HL-60/S4 treated with phorbol 12-myristate 13-acetate at 8.2 ng/mL for 4 days and 3 days (cell line): ENCODE results near the gene UAP1.

Source experiments
- in situ Hi-C: fragments of 300-500 bp; cut with MboI; formaldehyde crosslinking; loops from 2 replicates; pipeline ENCODE4 v1.15.0; 2022; ENCODE audit warnings: low sequenced_read_pairs

Gene UAP1

DNA sequence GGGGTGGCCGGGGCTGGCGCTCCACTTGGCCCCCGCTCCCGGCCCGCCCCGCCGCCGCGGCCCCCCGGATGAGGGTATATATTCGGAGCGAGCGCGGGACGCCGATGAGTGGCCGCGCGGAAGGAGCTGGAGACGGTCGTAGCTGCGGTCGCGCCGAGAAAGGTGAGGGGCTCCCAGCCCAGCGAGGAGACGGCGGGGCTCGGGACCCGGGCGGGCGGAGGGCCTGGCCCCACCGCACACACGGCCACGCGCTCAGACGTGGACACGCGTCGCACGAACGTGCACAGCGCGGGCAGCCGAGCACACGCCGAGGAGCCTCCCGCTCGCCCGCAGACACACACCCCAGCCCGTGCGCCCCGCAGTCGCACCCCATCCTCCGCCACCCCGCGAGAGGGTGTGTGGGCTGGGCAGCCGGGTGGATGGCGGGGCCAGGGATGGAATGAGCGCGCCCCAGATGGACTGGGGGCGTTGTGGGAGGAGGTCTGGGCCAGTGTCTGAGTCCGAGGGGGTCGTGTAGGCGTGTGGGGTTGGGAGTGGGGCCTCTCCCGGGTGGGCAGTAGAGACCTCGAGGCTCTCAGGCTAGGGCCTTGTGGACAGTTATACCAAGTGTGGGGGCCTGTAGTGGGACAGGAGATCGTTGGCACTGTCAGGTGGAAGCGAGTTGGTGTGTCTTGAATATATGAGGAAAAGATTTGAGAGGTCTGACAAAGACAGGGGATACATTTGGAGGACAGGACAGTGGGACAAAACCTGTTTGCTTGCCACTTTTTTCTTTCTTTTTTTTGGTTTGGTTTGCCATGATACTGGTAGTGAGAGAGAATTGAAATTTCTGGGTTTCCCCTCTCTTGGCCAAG lies at the start of gene UAP1:
TSS of gene UAP1 (plus strand) at position 107 of the 854 bp plus-strand sequence. CDS start 4,347 bp downstream, outside the sequence.
- in situ Hi-C loops = no loop called here

DNA sequence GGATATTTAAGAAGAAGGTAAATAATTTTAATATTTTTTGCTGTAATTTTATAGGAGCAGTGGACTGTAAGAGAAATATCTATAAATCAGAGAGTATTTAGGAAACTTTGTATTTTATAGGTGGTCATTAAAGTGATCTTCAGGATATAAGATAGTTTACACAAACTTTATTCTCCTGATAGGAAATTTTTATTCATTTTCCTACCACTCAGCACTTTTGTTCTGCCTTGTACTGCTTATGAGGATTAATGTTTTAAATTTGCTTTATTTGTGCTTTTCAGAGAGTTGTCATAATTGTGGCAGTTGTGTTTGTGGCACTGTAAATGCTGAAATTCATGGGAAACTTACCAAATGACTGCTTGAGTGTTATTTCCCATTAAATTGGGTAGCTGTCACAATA lies 34.2 kb upstream of the UAP1 start:
- in situ Hi-C loops = no loop called here

DNA sequence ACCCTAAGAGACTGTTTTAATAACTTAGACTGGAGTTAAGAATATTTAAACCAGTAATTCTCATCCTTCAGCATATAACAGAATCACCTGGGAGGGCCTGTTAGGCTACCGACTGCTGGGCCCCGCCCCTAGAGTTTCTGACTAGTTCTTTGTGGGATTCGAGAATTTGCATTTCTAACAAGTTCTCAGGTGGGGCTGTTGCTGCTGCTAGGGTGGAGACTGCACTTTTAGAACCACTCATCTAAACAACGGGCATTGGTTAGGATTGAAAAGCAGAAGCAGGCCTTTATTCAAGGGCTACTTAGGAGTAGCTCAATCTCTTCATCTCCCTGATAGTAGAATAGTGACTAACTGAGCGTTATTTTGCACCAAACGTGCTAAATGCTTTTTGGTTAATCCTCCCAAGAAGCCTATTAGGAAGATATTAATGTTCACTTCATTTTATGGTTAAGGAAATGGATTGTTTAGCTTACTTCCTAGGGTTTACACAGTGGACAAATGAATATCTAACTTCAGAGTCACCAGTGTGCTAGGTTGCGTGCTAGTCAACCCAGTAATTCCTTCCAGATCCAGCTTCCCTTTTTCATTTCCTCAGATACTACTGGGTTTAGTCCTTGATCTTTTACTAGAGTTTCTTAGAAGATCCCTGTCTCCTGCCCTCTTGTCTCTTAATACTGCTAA lies 31.1 kb upstream of the UAP1 start:
- in situ Hi-C loops = no loop called here

DNA sequence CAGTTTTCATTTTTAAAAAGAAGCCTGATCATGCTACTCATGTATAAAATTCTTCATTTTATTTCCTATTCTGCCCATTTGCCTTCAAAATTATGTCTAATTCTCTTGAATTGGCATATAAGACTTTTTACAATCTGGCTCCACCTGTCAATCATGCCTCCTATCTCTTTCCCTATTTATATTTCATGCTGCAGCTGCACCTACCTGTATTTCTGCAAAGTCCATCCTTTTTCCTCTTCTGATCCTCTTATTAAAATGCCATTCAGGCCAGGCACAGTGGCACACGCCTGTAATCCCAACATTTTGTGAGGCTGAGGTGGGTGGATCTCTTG lies 30.6 kb upstream of the UAP1 start:
- in situ Hi-C loops = no loop called here

DNA sequence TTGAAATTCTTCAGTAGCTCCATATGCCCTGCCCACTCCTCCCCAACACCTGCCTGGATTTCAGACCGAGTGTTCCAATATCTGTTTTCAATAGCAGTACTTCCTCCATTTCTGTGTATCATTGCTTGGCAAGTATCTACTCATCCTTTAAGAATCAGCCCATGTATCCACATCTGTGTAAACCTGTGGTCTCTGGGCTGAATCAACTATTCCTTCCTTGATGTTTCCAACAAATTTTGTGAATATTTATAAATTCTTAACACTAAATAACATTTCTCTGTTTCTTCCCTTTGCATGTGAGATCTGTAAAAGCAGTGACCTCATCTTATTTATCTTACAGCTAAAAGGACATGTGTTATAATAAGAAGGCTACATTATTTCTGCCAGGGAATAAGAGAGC lies 26.0 kb upstream of the UAP1 start:
- in situ Hi-C loops = no loop called here

DNA sequence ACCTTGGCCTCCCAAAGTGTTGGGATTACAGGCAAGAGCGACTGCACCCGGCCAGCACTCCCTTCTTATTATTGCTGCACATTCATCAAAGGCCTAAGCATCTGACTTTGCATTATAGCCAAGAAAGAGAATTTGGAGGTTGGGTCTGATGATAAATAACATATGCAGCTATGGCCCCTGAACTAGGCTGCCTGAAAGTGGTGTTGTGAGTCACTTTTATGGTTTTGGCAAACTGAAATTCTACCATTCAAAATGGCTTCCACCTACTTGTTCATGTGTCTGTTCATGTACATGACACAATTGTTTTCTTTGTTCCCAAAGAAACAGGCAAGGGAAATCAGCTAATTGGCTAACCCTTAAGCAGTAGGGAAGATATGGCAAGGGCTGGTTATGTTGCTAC lies 25.0 kb upstream of the UAP1 start:
- in situ Hi-C loops = no loop called here

DNA sequence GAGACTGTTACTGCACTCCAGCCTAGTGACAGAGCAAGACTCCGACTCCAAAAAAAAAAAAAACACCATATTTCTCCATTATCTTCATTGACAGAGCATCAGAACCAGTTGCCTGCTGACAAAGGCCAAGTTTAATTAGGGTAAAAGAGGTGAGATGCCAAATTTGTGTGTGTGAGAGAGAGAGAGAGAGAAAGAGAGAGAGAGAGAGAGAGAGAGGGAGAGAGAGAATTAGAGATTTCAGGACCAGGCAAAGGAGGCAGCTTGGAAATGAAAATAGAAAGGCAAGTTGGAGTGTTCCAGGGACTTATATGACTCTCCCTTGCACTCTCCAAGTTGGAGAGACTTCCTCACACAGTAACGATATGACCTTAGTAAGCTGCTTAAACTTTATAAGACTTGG lies 24.3 kb upstream of the UAP1 start:
- in situ Hi-C loops = no loop called here

DNA sequence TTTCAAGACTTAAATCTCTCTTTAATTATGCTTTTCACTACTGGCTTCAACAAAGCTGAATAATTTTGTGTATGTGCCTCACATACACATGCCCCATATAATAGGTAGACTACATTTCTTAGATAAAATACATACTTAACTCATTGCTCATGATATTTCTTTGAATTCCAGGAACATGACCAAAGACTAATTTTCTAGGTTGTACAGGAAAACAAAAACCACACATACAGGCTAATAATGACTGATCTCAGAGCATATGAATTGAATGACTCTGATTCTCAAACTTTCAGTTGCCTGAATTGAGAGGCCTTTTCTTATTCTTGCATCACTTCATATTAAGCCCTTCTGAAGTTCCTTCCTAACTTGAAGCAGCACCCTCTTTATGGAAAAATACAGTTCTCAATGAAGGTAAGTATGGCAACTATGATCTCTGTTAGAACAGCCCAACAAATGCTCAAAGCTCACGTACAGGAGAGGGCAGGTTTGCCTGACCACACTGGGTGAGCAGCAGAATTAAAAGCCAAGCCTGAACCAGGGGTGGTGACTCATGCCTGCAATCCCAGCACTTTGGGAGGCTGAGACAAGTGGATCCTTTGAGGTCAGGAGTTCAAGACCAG lies 22.6 kb upstream of the UAP1 start:
- in situ Hi-C loops = no loop called here

DNA sequence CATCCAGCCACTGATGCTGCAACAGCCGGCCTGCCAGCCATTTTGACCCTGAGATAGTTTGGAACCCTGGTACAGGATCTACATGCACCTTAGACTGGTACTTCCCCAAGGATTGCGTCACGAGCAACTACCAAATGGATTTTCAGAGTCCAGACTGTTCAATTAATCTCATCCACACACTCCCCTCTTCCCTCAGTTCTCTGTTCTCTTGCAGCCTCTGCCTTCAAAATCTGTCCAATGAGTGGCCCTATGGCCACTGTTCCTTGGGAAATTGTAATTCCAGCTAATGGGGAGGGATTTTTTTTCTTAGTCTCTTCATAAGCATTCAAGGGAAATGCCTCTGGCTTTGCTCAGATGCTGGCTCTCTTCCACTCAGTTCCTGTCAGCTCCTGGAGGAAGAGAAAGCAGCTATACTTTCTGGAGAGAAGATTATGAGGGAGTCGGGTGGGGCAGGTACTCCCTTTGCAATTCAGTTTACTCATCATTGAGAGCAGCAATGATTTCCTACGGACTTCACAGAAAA lies 19.8 kb upstream of the UAP1 start:
- in situ Hi-C loops = no loop called here

DNA sequence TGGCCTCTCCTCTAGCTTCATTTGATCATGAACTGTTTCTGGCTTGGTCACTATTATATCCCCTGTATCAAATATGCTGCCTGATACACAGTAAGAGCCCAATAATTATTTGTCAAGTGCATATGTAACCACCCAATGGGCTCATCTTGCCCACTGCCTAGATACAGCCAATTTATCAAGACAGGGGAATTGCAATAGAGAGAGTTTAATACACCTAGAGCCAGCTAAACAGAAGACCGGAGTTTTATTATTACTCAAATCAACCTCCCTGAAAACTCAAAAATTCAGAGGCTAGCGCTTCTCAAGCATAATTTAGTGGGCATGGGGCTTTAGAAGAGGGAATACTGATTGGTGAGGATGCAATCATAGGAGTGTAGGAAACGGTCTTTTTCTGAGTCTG lies 18.3 kb upstream of the UAP1 start:
- in situ Hi-C loops = no loop called here

DNA sequence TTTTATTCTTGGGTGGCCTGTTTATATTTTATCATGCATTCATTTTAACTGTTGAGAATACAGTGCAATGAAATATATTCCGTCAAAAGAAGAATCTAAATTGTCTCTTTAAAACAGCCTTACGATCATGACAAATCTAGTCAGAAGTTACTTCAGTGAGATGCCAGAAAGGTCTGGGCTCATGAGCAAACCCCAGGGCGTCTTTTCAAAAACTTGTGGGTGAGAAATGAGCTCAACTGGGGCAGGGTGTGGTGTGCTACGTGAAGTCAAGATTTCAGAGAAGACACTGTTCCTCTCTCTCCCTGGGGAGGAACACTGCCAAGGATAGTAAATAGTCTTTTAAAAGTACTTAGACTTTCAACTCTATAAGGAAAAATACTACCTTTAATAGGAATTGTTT lies 13.4 kb upstream of the UAP1 start:
- in situ Hi-C loops = no loop called here

DNA sequence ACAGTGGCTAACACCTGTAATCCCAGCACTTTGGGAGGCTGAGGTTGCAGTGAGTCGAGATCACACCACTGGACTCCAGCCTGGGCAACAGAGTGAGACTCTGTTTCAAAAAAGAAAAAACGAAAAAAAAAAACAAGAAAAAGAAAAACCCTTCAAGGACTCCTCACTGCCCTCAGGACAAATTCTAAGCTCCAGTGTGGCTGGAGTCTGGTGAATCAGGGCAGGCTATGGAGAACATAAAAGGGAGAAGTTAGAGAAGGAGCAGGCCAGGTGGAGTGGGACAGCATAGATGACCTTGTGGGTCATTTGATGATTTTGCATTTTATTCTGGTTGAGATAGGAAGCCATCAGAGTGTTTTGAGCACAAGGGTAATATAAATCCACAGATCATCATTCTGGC lies 12.5 kb upstream of the UAP1 start:
- in situ Hi-C loops = no loop called here

DNA sequence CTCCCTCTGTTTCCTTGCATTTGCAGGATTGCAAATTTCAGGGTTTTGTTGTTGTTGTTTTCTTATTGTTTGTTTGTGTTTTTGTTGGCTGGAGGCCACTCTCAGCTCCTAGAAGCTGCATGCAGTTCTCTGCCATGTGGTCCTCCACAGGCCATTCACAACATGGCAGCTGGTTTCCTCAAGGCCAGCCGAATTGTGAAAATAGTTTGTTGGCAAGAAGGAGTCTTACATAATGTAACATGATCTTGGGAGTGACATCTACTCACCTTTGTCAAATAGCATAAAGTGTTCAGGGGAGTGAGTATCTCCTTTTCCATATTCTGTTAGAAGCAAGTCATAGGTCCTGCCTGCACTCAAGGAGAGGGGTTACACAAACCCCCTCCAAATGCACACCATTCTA lies 10.6 kb upstream of the UAP1 start:
- in situ Hi-C loops = no loop called here

DNA sequence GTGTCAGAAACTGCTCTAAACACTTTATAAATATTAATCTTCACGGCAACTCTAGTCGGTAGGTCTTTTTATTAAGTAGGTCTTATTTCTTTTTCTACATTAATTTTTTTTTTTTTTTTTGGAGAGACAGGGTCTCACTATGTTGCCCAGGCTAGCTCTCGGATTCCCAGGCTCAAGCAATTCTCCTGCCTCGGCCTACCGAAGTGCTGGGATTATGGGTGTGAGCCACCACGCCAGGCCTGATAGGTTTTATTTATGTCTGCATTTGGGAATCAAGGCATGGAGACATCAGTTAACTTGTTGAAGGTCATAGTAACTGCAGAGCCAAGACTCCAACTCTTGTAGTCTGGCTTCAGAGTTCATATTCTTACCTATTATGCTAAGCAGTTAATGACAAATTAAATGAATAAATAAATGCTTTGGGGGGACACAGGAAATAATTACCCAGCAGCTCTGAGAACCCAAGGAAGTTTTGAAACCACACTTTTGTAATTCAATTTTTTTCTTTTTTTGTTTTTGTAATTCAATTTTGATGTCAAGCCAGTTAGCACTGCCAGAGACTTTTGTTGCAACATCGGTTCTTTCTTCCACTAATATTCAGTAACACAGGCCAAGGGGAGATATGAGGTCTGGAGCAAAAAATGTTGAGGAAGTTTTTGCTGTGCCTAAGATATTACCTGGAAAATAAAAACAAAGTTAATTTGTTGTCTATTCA lies 9.4 kb upstream of the UAP1 start:
- in situ Hi-C loops = no loop called here

DNA sequence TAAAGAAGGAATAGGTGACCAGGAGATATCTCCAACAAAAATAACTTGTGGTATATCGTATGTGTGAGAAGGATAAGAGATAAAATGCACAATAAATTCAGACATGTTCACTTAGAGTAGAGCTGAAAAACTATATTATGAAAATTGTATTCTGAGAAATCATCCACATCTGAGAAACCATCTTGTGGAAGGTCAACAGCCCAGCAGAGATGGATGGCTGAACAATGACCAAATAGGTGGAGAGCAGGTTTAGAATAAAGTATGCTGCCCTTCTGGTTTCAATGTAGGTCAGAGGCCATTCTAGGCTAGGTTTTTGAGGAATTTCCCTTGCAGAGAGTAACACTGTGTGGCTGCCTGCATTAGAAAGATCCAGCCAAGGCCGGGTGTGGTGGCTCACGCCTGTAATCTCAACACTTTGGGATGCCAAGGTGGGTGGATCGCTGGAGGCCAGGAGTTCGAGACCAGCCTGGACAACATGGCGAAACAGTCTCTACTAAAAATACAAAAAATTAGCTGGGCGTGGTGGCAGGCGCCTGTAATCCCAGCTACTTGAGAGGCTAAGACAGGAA lies 8.8 kb upstream of the UAP1 start:
- in situ Hi-C loops = no loop called here

DNA sequence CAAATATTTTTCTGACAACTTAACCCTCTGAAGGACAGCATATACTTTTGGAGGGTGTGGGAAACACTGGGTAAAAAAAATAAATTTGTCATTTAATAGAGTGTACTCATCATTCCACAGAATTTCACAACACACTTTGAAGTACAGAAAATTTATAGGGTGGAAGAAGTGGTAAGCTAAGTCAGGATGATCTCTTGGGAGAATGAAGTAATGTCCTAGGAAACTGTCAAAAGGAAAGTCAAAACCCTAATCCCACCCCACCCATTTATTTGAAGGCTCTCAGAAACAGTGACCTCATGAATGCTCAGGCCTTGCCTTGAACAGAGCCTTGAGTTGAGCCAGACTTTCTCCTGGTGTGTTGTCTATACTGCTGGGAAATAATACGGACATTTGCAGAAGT lies 7.3 kb upstream of the UAP1 start:
- in situ Hi-C loops = no loop called here

DNA sequence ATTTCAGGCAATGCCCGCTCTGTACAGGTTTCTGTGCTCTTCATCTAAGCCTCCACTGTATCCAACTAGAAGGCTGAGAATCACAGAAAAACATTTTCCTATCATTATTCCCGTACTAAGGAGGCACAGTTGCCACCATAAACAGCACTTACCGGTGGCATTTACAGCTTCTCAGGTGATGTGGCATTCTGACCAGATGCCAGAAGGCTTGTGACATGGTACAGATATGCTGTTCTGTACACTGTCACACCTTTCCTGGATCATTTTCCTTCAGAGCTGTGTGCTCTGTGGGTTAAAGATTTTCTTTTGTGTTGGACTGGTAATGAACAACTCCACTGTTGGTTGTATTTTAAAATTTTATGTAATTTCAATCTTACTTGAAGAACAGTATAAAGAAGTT lies 4.0 kb upstream of the UAP1 start:
- in situ Hi-C loops = no loop called here

DNA sequence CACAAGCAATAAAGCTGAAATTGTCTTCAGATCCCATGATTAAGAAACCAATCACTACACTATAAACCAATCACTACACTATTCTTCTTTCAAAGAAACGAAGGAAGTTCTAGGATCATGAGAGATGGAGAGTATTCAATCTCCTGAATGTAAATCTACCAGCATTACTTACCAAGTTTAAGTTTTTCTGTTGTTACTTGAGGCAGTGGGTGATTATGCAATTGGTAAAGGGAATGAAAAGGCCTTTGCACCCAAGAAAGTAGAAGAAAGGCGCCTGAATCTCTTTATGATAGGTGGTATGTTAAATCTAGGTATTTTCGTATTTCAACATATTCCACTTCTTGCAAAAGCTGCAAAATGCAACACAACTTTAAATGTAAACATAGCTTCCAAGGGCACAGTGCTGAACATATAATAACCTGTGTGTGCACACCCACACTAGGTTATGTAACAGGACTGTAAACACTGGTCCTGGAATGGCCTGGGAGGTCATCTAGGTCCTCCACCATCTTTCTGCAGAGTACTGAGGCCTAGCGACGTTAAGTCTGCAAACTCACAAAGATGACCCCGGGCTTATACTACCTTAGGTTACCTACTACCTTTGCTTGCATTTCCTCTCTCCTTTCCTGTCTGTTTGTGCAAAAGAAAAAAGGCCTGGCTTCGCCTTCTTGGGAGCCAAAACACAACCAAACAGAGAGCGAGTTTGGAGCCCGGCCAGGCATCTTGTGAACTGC lies 1.1 kb upstream of the UAP1 start:
- in situ Hi-C loops = no loop called here

DNA sequence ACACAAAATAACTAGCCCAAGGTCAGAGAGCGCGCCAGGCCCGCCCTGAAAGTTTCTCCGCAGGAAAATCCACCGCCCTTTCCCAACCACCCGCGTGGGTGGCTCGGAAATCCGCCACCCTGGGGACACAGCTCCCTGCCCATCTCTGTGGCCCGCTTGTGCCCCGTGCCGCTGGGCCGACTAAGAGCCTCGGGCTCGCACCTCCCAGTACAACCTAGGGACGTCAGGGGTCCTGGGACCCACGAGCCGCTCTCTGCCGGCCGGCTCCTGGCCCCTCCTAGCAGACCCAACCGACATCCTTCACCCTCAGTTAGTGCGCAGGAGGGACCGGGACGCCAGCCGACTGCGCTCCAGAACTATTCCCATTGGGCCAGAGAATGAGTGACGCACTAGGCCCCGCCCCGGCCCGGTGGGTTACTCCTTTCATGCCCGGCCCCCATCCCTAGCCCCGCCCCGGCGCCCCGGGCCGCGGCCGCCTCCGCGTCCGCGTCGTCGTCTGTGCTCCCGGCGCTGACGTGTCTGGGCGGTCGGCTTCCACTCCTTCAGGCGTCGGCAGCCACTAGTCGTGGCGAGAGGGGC lies 396 bp upstream of the UAP1 start:
- in situ Hi-C loops = no loop called here

DNA sequence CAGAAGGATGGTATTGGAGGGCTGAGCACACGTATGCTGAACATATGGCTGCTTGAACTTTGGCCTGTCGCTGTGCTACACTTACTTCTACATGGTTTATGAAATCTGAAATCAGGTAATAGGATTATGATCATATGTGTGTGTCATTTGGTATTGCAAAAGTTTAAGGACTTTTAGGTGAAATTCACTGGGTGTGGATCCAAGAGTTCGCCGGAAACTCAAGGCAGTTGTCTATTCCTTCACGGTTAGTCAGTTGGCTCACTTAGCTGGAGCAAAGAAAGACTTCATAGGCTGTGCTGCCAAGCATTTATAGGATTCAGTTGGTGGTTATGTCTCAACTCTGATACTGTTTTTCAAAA lies 927 bp downstream of the UAP1 start:
- in situ Hi-C loops = no loop called here
